HG02970 (cell line): Measurements from ENCODE around the gene ZNG1F.
"Not testable (repeated sequence)": the region's sequence is repeated elsewhere in the genome, so short reads cannot be mapped to it uniquely, and the experiment has no call there.

Source experiments
- ATAC-seq: cut with Tn5 transposase; IDR thresholded peaks from one replicate; pipeline ENCODE4 v1.9.1; 2021; ENCODE audit warnings: mild to moderate bottlenecking, moderate library complexity, moderate number of reproducible peaks; ENCODE audit not compliant: unreplicated experiment, low FRiP score

ZNG1F gene

DNA sequence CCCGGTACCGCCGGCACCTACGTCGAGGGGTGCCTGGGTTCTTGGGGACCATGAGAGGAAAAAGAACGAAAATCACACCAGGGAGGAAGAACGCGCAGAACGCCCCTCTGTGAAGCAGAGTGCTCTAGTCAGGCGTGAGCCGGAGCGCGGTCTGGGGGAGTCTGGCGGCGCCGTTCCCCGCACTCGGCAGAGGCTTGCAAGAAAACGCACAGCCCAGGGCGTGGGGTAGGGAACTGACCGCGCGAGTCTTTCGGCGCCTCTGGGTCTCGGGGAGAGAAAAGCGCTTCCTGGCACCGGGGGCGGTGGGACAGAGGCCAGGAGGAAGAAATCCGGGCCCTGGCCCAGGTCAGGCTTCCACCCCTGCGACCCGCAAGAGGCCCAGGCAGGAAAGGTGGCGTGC, 65.3 kb downstream of the ZNG1F start:
- ATAC-seq: not testable (repeated sequence)

DNA sequence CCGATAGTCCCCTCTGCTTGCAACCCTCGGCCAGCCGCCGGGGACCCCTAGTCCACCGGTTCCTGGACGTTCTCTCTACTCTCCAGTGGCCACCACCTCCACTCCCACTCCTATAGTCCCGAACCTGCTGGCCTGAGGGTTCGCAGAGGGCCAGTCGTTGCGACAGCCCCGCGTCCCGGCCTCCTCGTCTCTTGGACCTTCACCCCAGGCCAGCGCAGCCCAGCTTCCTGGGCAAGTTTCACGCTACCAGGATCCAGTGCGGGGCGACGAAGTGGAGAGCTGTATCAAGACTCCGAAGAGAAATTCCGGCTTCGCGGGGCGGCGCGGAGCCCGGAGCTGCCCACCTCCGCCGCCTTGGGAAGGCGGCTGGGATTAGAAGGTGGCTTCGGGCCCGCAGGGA, 65.7 kb downstream of the ZNG1F start:
- ATAC-seq: not testable (repeated sequence)

DNA sequence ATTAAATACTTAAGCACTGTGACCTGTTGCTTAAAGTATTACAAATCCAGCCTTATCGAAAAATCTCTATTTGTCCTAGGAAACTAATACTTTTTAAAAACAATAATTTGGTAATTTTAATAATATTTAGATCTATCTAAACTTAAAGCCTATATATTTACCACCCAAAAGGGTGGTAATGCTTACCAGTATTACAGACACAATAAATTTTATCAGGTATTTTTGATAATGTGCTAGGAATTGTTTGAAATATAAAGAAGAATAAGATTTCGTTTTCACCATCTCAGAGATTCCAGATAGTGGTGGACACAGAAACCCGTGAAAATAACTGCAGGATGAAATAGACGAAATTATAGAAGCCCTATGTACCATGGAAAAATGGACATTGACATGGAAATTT, 68.4 kb downstream of the ZNG1F start:
- ATAC-seq: not testable (repeated sequence)

DNA sequence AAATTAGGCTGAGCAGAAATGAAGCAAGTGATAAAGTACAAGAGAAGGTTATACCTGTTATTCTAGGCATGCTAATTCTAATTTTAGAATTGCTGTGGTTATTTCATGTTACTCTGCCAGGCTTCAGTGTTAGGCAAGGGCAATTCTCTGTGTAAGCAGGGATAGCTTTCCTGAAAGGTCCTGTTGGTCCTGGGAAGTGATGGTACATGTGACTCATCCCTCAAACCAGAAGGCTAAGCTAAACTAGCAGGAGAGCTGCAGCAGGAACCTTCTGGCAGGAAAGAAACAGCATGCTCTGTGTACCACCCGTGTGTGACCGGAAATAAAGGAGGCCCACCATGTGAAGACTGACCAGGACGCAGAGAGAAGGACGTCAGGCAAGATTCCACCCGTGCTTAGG, 69.4 kb downstream of the ZNG1F start:
- not testable (repeated sequence) for ATAC-seq

GRCh38 chr9:41119311-41119710, 69.8 kb downstream of the ZNG1F start:
- not testable (repeated sequence) for ATAC-seq

GRCh38 chr9:41113348-41113747, 75.8 kb downstream of the ZNG1F start:
- not testable (repeated sequence) for ATAC-seq

GRCh38 chr9:41111414-41111813, 77.7 kb downstream of the ZNG1F start:
- ATAC-seq: not testable (repeated sequence)

DNA sequence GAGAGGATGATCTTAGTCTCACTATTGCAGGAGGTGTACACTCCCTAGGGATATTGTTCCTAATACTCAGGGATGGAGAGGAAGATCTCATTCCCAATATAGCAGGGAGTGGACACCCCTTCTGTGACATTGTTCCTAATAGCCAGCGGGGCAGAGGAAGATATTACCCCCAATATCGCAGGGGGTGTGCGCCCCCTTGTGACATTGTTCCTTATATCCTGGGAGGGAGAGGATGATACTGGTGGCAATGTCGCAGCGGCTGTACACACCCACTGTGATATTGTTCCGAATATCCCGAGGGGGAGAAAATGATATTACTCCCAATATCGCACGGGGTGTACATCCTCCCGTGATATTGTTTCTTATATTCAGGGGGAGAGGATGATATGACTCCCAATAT, 78.2 kb downstream of the ZNG1F start:
- not testable (repeated sequence) for ATAC-seq

DNA sequence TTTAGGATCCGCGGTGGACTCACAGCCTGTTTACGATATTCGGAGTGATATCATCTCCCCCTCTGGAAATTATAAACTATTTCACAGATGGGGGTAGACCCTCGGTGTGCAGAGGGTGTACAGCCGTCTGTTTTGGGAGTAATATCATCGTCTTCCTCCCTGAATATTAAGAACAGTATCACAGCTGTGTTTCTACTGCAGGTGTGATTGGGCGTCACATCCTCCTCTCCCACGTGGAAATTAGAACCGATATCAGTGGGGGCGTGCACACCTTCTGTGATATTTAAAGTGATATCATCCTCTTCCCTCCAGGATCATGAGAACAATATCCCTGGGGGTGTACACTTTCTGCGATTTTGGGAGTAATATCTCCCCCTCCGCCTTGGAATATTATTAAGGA, 79.9 kb downstream of the ZNG1F start:
- ATAC-seq: not testable (repeated sequence)

- not testable (repeated sequence) for ATAC-seq
These were observed 80.3 kb downstream of the ZNG1F start for GRCh38 chr9:41108816-41109215.

GRCh38 chr9:41106472-41107116, 82.5 kb downstream of the ZNG1F start:
- not testable (repeated sequence) for ATAC-seq

DNA sequence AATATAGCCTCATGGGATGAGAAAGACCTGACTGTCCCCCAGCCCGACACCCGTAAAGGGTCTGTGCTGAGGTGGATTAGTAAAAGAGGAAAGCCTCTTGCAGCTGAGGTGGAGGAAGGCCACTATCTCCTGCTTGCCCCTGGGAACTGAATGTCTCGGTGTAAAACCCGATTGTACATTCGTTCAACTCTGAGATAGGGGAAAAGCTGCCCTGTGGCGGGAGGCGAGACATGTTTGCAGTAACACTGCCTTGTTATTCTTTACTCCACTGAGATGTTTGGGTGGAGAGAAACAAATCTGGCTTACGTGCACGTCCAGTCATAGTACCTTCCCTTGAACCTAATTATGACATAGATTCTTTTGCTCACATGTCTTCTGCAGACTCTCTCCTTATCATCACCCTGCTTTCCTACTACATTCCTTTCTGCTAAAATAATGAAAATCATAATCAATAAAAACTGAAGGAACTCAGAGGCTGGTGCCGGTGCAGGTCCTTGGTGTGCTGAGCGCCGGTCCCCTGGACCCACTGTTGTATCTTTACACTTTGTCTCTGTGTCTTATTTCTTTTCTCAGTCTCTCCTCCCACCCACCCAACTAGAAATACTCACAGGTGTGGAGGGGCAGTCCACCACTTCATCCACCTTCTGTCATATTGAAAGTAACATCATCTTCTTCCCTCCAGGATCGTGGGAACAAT, 83.4 kb downstream of the ZNG1F start:
- ATAC-seq: not testable (repeated sequence)

DNA sequence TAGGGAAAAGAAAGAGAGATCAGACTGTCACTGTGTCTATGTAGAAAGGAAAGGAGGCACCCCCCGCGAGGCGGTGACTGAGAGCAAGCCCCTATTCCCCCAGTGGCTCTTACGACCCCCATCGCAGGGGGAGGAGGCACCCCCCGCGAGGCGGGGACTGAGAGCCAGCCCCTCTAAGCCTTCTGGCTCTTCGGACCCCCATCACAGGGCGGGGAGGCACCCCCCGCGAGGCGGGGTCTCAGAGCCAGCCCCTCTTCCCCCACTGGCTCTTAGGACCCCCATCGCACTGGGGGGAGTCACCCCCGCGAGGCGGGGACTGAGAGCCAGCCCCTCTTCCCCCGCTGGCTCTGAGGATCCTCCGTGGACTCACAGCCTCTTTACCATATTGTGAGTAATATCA, 84.6 kb downstream of the ZNG1F start:
- not testable (repeated sequence) for ATAC-seq

GRCh38 chr9:41100508-41100907, 88.6 kb downstream of the ZNG1F start:
- ATAC-seq: not testable (repeated sequence)

GRCh38 chr9:41098759-41099158, 90.4 kb downstream of the ZNG1F start:
- ATAC-seq: not testable (repeated sequence)

GRCh38 chr9:41095060-41095459, 94.1 kb downstream of the ZNG1F start:
- ATAC-seq: not testable (repeated sequence)

- not testable (repeated sequence) for ATAC-seq
These were observed 94.9 kb downstream of the ZNG1F start for GRCh38 chr9:41094010-41094773.

DNA sequence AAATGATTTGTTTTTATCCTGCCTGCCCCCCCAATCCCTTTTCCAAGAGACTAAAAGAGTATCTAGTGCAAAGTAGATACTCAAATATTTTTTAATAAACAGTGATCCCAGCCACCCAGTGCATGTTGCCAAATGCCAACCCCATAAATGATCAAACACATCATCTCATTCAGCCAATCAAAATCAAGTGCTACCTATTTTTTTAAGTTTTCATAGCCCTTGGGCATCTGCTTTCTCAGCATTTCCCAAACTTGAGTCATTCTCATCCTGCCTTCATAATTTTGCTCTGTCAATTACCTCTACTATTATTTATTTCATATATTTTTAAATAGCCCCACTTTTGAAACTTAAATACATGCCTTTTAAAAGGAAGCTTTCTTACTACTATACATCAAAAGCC, 98.2 kb downstream of the ZNG1F start:
- not testable (repeated sequence) for ATAC-seq

DNA sequence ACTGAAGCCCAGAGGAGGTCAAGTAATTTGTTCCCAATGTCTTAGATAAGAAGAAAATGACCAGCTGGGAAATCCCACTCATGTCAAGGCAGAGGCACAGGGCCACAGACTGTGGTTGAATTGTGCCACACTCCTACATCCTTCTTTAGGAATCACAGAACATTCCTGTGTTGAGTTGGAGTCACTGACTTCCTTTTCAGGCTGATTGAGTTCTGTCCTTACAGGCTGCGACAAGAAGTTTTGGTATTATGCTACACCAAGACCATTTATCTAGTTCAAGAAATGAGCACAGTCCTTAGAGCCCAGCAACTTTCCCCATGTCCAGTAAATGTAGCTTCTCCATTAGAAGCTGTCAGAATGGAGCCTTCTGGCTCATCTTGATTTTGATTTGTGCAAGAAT, 98.7 kb downstream of the ZNG1F start:
- ATAC-seq: not testable (repeated sequence)

DNA sequence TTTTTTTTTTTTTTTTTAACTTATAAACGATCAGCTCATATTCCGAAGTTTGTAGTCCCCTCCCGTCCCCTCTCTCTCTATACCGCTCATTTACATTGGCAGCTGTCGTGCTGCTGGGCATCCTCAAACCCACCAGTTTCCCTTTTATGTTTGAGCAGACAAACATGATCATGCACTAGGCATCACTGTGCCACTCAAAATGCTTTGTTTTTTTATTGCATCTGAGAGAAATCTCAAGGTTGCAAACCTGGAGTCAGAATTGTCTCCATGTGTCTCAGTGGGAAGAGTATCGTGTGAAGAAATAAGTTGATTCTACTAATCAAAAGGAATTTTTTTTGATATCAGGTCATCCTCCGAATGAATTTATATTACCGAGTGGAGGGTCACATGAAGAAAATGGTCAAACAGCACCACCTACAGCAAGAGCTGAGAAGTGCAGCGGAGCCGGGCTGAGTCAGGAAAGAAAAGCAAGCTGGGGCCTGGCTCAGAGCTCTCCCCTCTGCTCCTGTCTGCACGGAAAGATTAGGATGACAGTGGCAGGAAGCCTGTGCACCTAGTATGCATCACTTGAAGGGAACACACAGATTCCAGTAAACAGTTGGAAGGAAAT, 100.6 kb downstream of the ZNG1F start:
- peak; percentile 51 for ATAC-seq

DNA sequence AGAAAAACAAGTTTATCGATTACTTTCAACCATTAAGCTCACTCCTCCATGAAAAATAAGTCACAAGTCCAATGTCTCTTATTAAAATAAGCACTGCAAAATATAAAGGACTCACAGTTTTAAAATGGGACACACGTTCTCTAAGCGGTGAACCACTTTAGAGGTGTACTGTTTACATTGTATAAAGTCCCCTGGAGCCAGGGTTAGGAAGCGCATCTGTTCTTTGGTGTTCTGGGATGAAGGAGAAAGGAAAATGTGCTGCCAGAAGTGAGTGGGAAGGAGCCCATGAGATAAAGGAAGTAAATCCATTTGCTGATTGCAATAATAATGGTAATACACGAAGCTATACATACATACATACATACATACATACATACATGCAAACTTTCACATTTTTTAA, 101.2 kb downstream of the ZNG1F start:
- ATAC-seq: not testable (repeated sequence)
